NCI-H2227 treated with DMSO at 0.1 percent for 48 hours (cell line): ENCODE results near the gene GDF3.
"Not testable (repeated sequence)": the region's sequence is repeated elsewhere in the genome, so short reads cannot be mapped to it uniquely, and the experiment has no call there.

ENCODE experiments used
- DNase-seq: peaks from one replicate; lab custom pipeline; 2025; lab: John Stamatoyannopoulos, UW

The GDF3 gene

DNA sequence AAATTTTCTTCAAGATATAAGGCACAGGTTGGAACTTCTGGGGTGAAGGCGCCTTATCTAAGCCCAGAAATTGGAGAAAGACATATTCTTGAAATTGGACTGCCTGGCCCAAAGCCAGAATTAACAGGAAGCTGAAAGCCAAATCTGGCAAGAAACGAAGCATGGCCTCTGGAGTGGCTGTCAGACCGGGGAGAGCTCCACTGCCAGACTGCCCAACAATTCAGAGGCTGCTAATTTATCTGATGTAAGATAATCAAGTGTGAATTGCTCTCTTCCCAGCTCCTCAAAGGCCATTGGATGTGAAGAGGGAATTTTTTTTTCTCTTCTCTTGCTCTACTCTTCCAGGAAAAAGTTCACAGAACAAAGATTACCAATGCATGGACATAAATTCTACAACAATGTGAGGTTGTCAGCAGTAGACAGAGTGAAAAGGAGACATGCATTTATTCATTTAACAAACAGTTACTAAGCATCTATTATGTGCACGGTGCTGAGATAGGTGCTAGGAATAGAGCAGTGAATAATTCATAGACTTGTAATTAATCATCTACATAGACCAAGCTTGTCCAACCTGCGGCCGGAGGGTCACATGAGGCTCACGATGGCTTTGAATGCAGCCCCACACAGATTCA is at the start of gene GDF3:
GDF3 (minus strand) TSS at position 210 of the 632 bp plus-strand sequence; CDS start at position 163, 47 bp downstream.
- DNase-seq: no peak

DNA sequence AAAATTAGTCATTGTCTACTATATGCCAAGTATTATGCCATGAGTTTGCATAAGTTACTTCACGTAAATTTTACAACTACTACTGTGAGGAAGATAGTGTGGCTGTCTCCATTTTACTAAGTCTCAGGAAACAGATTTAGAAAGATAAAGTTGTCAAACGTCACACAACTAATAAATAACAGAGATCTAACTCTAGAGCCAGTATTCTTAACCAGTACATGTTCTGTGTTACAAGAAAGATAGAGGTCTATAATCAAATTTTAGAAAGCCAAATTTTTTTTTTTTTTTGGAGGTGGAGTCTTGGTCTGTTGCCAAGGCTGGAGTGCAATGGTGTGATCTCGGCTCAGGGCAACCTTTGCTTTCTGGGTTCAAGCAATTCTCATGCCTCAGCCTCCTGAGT is 37.4 kb upstream of the GDF3 start:
- no peak for DNase-seq

GRCh38 chr12:7731486-7731885 is 35.9 kb upstream of the GDF3 start:
- DNase-seq: no peak

- not testable (repeated sequence) for DNase-seq
Observed at GRCh38 chr12:7730984-7731383, 35.4 kb upstream of the GDF3 start.

GRCh38 chr12:7729746-7730145 is 34.2 kb upstream of the GDF3 start:
- DNase-seq: no peak

DNA sequence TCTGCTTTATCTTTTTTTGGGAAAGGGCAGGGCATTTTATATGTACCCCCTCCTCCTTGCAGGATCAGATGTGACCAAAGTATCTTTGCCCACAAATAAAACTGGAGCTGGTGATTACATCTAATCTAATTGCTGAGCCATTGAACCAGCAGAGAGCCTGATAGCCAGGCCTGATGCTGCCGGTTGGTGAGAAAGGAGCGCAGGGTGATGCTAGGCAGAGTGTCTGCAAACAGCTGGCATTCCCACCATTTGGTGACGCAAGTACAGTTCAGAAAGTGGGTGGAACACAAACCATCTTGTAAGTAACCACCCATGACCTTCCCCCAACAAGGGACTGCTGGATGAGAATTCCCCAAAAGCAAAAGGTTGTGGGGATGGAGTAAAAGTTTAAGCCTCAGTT is 28.4 kb upstream of the GDF3 start:
- no peak for DNase-seq

- DNase-seq: no peak
Observed at GRCh38 chr12:7719946-7720730, 24.6 kb upstream of the GDF3 start.

DNA sequence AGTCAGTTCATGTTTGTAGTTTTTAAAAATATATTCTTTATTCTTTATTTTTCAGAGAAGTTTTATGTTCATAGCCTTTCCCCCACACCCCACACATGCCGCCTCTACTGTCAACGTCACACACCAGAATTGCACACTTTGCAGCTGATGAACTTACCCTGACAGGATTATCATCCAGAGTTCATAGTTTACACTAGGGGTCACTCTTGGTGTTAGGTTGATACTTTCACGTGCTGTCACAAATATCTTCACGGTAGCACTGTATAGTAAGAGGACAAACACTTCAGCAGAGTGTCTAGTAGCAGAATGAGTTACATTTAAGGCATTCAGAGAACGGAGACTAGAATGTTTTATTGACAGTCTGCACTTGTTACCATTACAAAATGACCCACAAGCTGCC is 20.8 kb upstream of the GDF3 start:
- DNase-seq: no peak

DNA sequence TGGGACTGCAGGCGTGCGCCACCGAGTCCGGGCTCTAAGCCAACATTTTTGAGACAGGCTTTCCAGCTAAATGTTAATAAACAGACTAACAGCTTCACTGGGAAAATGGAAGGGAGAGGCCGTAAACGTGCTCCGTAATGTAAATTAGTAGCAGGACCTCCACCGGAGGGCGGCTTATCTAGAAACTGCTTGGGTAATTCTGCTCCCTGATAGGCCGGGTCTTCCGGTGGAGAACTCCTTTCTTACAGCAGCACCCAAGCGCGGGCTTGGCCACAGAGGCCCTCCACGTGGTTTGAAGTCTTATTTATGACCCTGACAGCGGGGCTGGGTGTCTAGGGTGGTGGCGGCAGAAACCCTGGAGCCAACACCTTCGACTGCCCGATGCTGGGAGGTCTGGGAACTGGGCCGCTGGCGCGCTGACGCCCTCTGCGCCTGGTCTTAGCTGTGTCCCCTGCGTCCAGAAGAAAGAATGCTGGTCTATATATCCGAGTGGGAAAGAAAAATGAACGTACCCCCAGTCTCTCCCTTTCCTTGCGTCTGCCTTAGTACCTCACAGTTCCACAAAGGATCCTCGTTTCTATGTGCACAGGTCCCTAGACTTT is 17.4 kb upstream of the GDF3 start:
- DNase-seq: no peak

GRCh38 chr12:7711133-7711532 is 15.6 kb upstream of the GDF3 start, which contains the start of gene DPPA3:
DPPA3 (plus strand) TSS chr12:7711433; CDS start chr12:7711571, 138 bp downstream.
- no peak for DNase-seq

- DNase-seq: no peak
Observed at GRCh38 chr12:7709969-7710675, 14.5 kb upstream of the GDF3 start.

DNA sequence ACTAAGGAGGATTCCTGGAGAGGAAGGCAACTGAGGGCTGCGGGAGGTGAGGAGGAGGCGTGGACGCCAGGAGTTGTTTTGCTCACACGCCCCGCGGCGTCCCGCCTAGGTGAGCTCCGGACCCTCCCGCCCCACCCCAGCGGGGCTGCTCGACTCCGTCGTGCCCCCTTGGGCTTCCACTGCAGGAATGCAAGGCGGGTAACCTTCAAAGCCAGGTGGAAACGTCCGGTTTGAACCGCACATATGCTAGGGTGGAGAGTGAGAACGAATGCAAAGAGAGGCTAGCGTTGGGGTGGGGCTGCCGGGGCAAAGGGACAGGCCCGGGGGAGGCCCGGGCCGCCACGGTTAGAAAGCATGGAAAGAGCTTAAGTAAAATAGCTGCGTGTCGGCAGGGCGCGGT is 10.3 kb upstream of the GDF3 start:
- DNase-seq: no peak

- DNase-seq: no peak
Observed at GRCh38 chr12:7695237-7695560, 376 bp downstream of the GDF3 start.

GRCh38 chr12:7694556-7695236 is 879 bp downstream of the GDF3 start:
- no peak for DNase-seq

DNA sequence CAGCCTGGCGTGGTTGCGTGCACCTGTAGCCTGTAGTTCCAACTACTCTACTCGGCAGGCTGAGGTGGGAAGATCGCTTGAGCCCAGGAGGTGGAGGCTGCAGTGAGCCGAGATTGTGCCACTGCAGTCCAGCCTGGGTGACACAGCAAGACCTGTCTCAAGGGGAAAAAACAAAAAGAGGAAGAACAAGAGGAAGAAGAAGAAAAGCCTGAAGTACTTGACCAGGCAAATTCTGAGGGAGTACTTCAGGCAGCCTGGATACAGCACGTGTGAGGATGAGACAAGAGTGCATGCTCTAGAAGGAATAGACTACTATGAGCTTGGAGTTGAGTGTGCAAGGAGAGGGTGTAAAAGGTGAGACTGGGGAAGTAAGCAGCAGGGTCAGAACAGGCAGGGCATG is 1.8 kb downstream of the GDF3 start:
- DNase-seq: no peak

- no peak for DNase-seq
Observed at GRCh38 chr12:7681535-7681934, 14.0 kb downstream of the GDF3 start.

- no peak for DNase-seq
Observed at GRCh38 chr12:7679251-7680045, 16.1 kb downstream of the GDF3 start.

DNA sequence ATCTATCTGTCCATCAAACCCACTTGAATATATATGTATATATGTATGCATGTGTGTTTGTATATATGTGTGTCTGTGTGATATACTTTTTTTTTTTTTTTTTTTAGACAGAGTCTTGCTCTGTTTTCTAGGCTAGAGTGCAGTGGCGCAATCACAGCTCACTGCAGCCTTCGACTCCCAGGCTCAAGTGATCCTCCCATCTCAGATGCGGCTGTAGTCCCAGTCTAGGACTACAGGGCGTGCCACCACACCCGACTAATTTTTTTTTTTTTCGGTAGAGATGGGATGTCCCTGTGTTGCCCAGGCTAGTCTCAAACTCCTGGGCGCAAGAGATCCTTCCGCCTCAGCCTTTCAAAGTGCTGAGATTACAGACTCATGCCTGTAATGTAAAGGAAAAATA is 16.8 kb downstream of the GDF3 start:
- DNase-seq: no peak

DNA sequence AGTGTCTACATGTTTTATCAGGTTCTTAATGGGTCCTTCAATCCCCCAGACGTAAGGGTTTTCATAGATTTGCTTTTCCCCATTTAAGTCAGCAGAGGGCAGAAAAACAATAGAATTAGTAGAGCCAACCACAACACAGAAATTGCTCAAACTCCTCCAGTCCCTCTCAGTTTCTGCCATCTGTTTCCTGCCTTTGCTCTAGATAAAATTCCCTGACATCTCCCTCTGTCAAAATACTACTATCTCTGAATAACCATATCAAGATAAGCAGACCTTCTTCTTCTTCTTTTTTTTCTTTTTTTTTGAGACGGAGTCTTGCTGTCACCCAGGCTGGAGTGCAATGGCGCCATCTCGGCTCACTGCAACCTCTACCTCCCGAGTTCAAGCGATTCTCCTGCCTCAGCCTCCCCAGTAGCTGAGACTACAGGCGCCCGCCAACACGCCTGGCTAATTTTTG is 18.1 kb downstream of the GDF3 start:
- DNase-seq: peak; percentile 1

DNA sequence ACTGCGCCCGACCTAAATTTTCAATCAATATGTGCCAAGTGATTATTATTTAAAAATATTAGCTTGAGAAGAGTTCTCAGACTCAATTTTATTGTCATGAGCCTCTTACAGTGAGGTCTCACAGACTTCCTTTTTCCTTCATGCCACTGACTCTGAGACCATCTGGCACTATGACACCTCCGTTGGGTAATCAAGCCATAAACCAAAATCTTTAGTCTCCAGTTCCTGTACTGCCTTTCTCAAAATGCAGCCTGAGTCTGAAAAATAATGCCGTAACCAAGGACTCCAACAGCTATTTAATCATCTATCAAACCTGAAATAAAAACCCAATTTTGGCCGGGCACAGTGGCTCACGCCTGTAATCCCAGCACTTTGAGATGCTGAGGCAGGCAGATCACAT is 20.1 kb downstream of the GDF3 start:
- not testable (repeated sequence) for DNase-seq

DNA sequence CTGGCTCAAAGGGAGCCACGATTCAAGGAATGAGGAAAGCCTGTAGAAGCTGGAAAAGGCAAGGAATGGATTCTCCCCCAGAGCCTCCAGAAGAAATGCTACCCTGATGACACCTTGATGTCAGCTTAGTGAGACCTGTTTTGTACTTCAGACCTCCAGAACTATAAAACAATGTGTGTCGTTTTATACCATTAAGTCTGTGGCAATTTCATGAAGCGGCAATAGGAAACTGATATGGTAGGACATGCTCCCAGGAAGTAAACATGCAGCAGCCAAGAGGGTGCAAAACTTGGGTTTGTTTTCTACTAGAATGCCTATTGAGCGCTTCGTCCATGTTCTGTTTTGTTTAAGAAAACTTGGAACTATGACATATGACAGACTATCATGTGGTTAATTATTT is 27.4 kb downstream of the GDF3 start:
- DNase-seq: no peak
